ENCODE measurements around the gene USP10. TPM values are rescaled to one million over a fixed set of nuclear protein-coding genes. Genes with fewer than 3 reads are reported as not detected.

Gene USP10
- total and polyA plus RNA-seq, 3 experiments from 2014 or later = 86.1 to 146 (median 143) TPM

Other genes starting within 250 kb of the USP10 start
- 1 to 10 TPM; 6.7 to 7.7 TPM for gene MEAK7, start 195.3 kb upstream of the USP10 start, total RNA-seq
- 7.8 TPM for gene MEAK7, start 195.3 kb upstream of the USP10 start, polyA plus RNA-seq
- gene COTL1, start 81.9 kb upstream of the USP10 start, total RNA-seq = 100 to 1,000 TPM; 373 to 388 TPM
- gene COTL1, start 81.9 kb upstream of the USP10 start, polyA plus RNA-seq = 653 TPM
- 10 to 100 TPM; 39.7 to 41.2 TPM for gene KLHL36, start 51.5 kb upstream of the USP10 start, total RNA-seq
- 34.0 TPM for gene KLHL36, start 51.5 kb upstream of the USP10 start, polyA plus RNA-seq
- gene CRISPLD2, start 120.0 kb downstream of the USP10 start, total RNA-seq = under 1 TPM in 1 of 2 experiments, not detected in 1; 0.04 TPM
- 0.05 TPM for gene CRISPLD2, start 120.0 kb downstream of the USP10 start, polyA plus RNA-seq